ENCODE results near the gene KCTD20. TPM values are rescaled to one million over a fixed set of nuclear protein-coding genes. Genes with fewer than 3 reads are reported as not detected.
A peak's percentile ranks its signal among the peaks of the same experiment; 100 is the strongest.
"Not testable (repeated sequence)": the region's sequence is repeated elsewhere in the genome, so short reads cannot be mapped to it uniquely, and the experiment has no call there.

Gene KCTD20
- total RNA-seq, 1 donor from 2014 or later, result 23.1 TPM

GRCh38 chr6:36444470-36444869, 1.7 kb downstream of the KCTD20 start:
- peak; percentile 44 for ATAC-seq

DNA sequence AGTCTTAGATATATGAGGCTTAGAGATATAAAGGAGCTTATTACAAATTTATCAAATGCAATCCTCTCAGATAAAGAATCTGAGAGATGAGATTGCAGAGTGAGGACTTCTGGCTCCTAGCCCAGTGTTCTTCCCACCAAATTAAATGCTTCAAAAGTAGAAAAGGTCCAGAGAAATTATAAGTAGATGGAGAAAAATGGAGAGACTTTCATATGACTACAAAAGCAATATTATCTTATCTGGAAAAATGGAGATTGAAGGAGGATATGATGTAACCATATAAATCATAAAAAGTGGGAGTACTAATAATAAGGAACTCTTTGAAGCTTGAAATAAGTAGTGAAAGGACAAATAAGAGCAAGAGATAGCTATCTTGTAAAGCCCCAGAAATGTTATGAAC, 2.8 kb downstream of the KCTD20 start:
- no peak for ATAC-seq

- ATAC-seq, result not testable (repeated sequence)
Observed at GRCh38 chr6:36449173-36449572, 6.4 kb downstream of the KCTD20 start.

GRCh38 chr6:36452897-36453296, 10.1 kb downstream of the KCTD20 start:
- not testable (repeated sequence) for ATAC-seq

- ATAC-seq, result peak; percentile 96
Observed at GRCh38 chr6:36455486-36456027, 12.8 kb downstream of the KCTD20 start.

DNA sequence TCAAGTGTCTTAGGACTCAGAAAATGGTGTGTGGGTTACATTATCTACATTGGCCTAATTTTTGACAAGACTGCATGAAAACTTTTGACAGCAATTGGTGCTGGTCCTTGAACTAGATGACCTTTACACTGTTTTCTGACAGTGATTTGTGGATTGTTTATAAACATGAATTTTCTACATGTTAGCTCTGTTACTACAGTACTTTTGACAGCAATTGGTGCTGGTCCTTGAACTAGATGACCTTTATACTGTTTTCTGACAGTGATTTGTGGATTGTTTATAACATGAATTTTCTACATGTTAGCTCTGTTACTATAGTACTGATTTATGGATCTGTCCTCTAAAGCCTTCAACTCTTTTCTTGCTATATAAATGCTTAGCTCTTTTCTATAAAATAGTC, 16.7 kb downstream of the KCTD20 start:
- no peak for ATAC-seq

DNA sequence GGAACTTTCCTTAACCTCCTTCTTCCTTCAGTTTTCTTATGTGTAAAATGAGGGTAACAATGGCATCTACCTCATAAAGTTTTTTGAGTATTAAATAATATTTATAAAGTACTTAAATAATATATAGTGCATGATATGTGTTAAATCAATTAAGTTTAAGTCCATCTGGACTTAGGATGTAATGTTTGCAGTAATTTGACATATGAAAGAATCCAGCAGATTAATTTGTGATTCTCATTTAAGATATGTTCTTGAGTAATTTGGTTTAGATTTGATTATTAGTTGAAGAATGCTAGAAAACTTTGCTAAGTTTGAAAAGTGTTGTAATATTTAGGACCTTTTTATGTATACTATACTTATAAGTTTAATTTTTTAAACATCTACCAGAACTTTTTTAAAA, 18.1 kb downstream of the KCTD20 start:
- ATAC-seq, result no peak

GRCh38 chr6:36461646-36462045, 18.8 kb downstream of the KCTD20 start:
- no peak for ATAC-seq

GRCh38 chr6:36463676-36464075, 20.9 kb downstream of the KCTD20 start:
- no peak for ATAC-seq

- ATAC-seq, result no peak
Observed at GRCh38 chr6:36464233-36464632, 21.4 kb downstream of the KCTD20 start.

GRCh38 chr6:36467625-36468024, 24.8 kb downstream of the KCTD20 start:
- no peak for ATAC-seq

GRCh38 chr6:36469148-36469661, 26.4 kb downstream of the KCTD20 start:
- no peak for ATAC-seq

DNA sequence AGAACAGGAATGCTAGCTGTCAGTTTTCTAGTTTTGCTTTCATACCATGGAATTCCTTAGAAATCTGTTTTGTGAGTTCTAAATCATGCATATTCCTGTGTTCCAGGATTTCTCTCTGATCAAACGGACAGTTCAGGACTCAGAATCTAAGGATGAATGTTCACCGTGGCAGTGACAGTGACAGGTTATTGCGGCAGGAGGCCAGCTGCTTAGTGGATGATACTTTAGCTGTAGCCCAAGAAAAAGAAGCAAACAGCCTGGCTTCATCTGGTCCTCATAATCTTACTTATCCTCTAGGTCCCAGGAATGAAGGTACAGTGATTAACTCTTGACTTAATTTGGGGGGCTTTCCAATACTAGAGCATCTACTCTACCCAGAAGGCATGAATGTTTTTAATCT, 27.1 kb downstream of the KCTD20 start:
- no peak for ATAC-seq

GRCh38 chr6:36478051-36478526, 35.3 kb downstream of the KCTD20 start:
- ATAC-seq, result no peak

DNA sequence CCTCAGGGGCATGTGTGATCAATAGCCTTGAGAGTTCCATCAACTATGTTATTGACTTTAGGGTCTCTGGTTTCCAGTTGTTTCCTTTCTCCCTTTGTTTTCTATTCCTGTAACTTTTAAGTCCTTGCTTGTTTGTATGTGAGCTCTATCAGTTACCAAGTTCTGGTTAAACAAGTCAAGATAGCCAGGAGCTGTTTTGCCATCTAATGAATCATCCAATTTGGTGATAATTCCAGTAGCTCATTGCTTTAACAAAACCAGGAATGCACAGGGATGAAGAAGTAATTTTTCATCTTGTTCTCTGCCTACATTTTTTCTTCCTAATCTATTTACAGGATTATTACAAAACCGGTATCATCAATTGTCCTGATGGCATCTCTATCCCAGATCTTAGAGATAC, 36.5 kb downstream of the KCTD20 start:
- ATAC-seq, result no peak

- not testable (repeated sequence) for ATAC-seq
Observed at GRCh38 chr6:36483326-36483725, 40.5 kb downstream of the KCTD20 start.

DNA sequence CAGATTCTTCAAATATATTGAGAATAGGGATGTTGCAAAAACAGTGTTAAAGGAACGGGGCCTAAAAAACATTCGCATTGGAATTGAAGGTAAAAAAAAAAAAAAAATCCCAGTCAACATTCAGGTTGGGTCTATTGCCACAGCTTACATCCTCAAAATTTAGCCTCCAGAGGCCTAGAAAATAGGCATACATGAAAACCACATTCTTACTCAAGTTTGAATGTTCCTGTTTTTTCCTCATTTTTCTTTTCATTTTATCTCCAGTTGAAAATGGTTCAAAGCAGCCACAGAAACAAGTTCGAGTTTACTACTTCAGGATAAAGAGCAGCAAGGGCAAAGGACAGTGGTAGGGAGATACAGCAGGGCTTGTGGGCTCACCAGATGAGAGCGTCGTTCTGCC, 41.9 kb downstream of the KCTD20 start:
- ATAC-seq, result no peak

GRCh38 chr6:36487698-36488097, 44.9 kb downstream of the KCTD20 start:
- ATAC-seq, result no peak

DNA sequence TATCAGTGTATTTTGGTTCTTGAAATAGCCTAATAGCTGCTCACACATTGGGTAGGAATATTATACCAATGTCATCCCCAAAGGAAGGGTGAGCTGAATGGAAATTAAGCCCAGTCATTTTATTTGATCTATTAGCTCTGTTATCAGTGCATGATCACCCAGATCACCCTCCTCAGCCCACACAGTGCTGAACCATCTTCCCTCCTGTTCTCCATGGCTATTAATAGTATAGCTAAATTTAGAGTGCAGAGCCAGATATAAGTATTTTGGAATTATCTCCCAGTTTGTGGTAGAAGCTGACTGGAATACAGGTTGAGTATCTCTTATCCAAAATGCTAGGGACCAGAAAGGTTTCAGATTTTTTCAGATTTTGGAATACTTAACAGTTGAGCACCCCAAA, 45.4 kb downstream of the KCTD20 start:
- ATAC-seq, result no peak

GRCh38 chr6:36489426-36489825, 46.6 kb downstream of the KCTD20 start:
- no peak for ATAC-seq

DNA sequence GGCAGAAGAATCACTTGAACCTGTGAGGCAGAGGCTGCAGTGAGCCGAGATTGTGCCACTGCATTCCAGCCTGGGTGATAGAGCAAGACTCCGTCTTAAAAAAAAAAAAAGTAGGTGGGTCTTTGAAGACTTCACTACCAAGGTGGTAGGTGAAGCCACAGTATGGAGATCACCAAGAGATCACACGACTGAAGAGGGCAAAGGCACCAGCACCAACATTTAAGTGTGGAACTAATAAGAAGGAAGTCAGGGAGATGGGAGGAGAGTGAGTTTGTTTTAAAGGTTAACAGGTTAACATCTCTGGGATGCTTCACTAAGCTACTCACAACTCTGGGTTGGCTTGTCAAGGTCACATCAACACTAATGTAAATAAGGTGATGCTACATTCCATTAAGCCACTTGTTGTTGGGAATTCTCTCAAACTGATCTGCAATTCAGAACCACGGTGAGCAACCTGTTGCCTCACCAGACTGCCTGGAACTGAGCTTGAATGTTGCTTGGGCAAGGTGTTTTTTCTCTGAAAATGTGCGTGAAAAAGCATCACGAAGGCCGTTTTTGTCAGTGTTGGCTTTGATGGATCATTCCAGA, 48.7 kb downstream of the KCTD20 start:
- no peak for ATAC-seq

GRCh38 chr6:36492092-36492491, 49.3 kb downstream of the KCTD20 start:
- ATAC-seq, result no peak

DNA sequence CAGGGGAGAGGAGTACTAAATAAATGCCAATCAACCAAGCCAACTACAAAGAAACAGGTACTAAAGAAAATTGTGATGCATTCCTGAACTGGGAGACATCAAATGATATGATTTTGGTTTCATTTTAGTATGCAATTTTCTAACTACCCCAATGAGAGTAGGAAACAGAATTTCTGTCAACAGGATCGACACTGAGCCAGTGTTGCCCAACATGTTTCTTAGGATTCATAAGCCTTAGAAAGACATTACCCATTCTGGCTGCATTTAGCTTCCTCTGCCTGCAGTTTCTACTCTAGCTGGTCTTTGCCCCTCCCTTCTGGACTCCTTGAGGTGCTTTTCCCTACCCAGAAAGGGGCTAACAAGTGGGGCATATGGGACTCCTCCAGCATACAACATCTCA, 49.8 kb downstream of the KCTD20 start:
- peak; percentile 50 for ATAC-seq

GRCh38 chr6:36493319-36493718, 50.5 kb downstream of the KCTD20 start:
- peak; percentile 39 for ATAC-seq

DNA sequence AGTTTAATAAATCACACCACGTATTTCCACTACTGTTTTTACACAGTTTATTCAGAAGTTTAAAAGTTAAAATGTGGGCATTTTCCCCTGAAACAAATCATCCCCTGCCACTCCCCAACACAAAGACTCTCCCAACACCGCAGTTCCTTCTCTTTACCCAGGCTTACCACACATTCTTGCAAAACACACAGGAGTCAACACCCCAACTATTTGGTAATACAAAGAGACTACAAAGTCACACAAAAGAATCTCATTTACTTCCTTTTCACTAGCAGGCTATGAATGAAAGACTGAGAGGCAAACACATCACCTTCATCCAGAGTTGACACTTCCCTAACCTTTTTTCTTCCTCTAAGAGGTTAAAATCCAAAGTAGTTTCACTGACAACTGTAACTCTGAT, 51.1 kb downstream of the KCTD20 start:
- peak; percentile 84 for ATAC-seq
